NCI-H510A treated with DMSO at 0.1 percent for 48 hours (cell line): ENCODE data around the gene RPL18A.
"Not testable (repeated sequence)": the region's sequence is repeated elsewhere in the genome, so short reads cannot be mapped to it uniquely, and the experiment has no call there.

Source experiments
- DNase-seq: peaks from one replicate; lab custom pipeline; 2025; lab: John Stamatoyannopoulos, UW

RPL18A gene

DNA sequence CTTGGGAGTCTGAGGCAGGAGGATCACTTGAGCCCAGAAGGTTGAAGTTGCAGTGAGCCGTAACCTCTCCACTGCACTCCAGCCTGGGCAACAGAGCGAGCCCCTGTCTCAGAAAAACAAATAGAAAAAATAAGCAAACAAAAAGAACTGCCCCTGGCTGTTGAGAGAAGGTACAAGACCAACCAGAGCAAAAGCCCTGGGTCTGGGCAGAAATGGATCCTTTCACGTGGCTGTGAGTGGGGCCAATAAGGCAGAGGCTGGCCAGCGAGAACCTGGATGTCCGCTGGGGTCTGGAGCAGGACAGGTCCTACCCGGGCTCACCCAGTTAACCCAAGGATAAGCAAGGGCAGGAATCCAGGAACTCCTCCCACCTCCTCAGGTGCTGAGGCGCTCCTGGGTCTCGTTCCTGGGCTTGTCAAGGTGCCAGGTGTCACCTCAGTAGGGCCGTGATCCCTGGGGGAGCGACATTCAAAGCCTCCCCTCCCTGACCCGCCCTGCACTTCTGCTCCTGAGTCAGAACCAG lies 7.3 kb downstream of the RPL18A start:
- peak; percentile 58 for DNase-seq

GRCh38 chr19:17868669-17869068 lies 9.0 kb downstream of the RPL18A start:
- no peak for DNase-seq

- DNase-seq = no peak
These were observed 9.5 kb downstream of the RPL18A start for GRCh38 chr19:17869114-17869608.

GRCh38 chr19:17871032-17871877 lies 11.5 kb downstream of the RPL18A start:
- DNase-seq = no peak

DNA sequence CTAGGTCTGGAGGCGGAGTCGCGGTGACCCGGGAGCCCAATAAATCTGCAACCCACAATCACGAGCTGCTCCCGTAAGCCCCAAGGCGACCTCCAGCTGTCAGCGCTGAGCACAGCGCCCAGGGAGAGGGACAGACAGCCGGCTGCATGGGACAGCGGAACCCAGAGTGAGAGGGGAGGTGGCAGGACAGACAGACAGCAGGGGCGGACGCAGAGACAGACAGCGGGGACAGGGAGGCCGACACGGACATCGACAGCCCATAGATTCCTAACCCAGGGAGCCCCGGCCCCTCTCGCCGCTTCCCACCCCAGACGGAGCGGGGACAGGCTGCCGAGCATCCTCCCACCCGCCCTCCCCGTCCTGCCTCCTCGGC lies 12.2 kb downstream of the RPL18A start, which contains the start of gene SLC5A5:
SLC5A5 (plus strand) TSS at position 68 of the 373 bp plus-strand sequence. CDS start 375 bp downstream, outside the sequence.
- no peak for DNase-seq

GRCh38 chr19:17872251-17873001 lies 12.7 kb downstream of the RPL18A start:
- DNase-seq = no peak

GRCh38 chr19:17873786-17874757 lies 14.4 kb downstream of the RPL18A start:
- DNase-seq = peak; percentile 23

- DNase-seq = no peak
These were observed 15.0 kb downstream of the RPL18A start for GRCh38 chr19:17874758-17875135.

DNA sequence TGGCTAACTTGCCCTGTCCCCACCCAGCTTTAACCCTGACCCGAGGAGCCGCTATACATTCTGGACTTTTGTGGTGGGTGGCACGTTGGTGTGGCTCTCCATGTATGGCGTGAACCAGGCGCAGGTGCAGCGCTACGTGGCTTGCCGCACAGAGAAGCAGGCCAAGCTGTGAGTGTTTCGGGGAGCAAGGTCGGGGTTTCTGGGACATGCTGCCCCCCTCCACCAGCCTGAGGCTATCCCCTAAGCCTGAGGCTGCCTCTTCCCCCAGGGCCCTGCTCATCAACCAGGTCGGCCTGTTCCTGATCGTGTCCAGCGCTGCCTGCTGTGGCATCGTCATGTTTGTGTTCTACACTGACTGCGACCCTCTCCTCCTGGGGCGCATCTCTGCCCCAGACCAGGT lies 18.0 kb downstream of the RPL18A start:
- no peak for DNase-seq

- DNase-seq = no peak
These were observed 19.8 kb downstream of the RPL18A start for GRCh38 chr19:17879466-17879865.

DNA sequence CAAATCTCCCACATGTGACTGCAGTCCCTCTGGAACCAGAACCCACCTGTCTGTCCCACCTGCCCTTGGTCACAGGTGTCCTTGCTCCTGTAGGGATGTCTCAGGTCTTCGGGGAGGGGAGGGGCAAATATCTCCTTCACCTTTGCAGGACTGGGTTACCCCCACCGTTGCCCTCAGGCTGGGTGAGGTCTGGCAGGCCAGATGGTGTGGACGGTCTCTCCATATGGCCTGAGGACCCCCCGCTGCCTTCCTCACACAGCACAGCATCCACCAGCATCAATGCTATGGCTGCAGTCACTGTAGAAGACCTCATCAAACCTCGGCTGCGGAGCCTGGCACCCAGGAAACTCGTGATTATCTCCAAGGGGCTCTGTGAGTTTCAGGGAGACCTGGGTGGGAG lies 22.0 kb downstream of the RPL18A start:
- no peak for DNase-seq

GRCh38 chr19:17883627-17884410 lies 24.1 kb downstream of the RPL18A start:
- no peak for DNase-seq

GRCh38 chr19:17886515-17886914 lies 26.8 kb downstream of the RPL18A start:
- no peak for DNase-seq

- not testable (repeated sequence) for DNase-seq
These were observed 27.5 kb downstream of the RPL18A start for GRCh38 chr19:17887221-17887620.

- DNase-seq = no peak
These were observed 28.6 kb downstream of the RPL18A start for GRCh38 chr19:17888260-17888659.

DNA sequence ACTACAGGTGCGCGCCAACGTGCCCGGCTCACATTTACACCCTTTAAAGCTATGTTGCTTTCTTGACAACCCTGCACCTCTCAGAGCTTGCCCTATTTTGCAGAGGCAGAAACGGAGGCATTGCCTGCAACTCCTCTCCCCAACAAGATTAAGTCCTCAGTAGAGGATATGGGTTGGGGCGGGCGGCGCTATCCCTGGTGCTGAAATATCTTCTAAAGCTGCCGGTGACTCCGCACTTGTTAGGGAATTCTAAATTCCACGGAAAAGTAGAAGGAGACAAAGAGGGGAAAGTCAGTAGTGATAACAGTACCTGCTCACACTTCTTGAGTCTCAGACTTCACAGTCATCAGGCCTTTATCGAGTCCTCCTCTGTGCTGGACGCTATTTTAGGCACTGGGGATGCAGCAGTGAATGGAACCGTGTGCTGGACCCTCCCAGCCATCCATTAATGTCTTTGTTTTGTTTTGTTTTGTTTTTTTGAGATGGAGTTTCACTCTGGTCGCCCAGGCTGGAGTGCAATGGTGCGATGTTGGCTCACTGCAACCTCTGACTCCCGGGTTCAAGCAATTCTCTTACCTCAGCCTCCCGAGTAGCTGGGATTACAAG lies 30.0 kb downstream of the RPL18A start:
- DNase-seq = no peak

DNA sequence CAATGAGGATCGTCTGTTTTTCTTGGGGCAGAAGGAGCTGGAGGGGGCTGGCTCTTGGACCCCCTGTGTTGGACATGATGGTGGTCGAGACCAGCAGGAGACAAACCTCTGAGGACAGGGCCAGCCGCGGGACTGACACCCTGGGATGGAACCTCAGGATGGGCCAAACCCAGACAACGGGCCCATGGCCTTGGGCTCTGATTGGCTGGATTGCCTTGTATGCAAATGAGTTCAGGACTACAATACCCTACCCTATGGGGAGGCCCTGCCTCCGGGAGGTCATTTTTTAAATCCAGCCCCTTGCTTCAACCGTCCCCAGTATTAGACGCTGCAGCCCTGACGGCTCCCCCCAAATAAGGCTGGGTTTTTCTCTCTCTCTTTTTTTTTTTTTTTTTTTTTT lies 34.1 kb downstream of the RPL18A start:
- DNase-seq = no peak

DNA sequence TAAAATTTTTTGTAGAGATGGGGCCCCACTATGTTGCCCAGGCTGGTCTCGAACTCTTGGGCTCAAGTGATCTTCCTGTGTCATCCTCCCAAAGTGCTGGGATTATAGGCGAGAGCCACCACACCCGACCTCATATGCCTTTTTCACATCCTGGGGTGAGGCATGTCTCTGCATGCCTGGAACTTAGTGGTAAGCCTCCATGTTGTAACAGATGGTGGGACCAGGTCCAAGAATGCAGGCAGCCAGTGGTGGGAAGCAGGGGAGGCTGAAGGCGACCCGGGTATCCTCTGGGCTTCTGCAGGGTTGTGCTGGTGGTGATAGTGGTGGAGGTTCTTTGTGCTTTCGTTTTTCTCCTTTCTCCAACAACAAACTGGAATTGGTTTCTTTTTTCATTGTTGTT lies 43.0 kb downstream of the RPL18A start:
- DNase-seq = no peak

GRCh38 chr19:17908244-17908643 lies 48.5 kb downstream of the RPL18A start:
- no peak for DNase-seq

DNA sequence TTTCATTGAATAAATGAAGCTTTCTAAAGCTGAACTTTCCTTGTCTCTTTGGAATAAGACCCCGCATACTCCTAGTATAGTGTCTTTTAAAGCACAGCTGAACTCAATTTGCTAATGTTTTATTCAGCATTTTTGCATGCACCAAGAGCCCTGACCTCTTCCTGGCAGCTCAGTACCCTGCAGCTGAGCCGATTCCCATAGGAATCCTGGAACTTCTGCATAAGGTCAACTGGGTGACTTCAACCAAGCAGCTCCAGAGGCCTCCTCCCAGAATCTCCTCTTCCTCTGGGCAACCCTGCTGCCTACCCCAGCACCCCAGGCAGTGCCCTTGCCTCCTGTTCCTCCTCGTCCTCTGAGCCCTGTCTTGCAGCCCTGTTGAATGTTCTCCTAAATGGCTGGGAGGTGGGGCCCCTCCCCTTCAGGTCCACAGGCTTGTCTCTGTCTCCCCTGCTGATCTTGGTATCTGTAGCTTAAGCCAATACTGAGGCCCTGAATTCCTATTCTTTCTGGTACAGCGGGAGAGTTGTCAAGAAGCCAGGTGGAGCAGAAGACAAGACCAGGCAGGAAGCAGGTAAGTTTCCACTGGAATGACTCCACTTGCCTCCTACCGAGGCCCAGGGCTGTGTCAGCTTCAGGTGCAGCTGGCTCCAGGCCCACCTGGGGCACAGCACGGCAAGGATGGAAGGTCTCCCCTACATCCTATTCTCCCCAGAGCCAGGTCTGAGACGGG lies 49.5 kb downstream of the RPL18A start:
- no peak for DNase-seq
